Activated CD4-positive, alpha-beta T cell treated with anti-CD3 and anti-CD28 coated beads for 36 hours (primary cell): ENCODE data around the gene EIF4E3. TPM values are rescaled to one million over a fixed set of nuclear protein-coding genes. Genes with fewer than 3 reads are reported as not detected.

ENCODE experiments used
- ATAC-seq: fragments of 200-7000 bp; cut with Tn5 transposase; one replicate; pipeline ENCODE4 v1.10.0; 2021; ENCODE audit warnings: mild to moderate bottlenecking, moderate library complexity
- CTCF ChIA-PET: fragments of 350-600 bp; sonication (Branson Sonifier 250); formaldehyde crosslinking; loops from one replicate; lab custom pipeline; 2021; ENCODE audit warnings: antibody characterized with exemption; lab: Charles Lee
- POLR2A ChIA-PET: fragments of 350-600 bp; sonication (Branson Sonifier 250); formaldehyde crosslinking; loops from one replicate; lab custom pipeline; 2021; ENCODE audit warnings: antibody characterized with exemption, inconsistent platforms; lab: Charles Lee
- DNase-seq: peaks from one replicate; pipeline ENCODE4 v3.0.0-alpha.2; 2020
- H3K27ac Mint-ChIP-seq: one replicate; pipeline ENCODE4 v1.8.0; 2021; ENCODE audit warnings: mixed read lengths
- H3K27me3 Mint-ChIP-seq: one replicate; pipeline ENCODE4 v1.8.0; 2021; ENCODE audit warnings: mixed read lengths
- H3K36me3 Mint-ChIP-seq: one replicate; pipeline ENCODE4 v1.8.0; 2021; ENCODE audit warnings: low read depth, mixed read lengths
- H3K4me1 Mint-ChIP-seq: one replicate; pipeline ENCODE4 v1.8.0; 2021; ENCODE audit warnings: mixed read lengths
- H3K4me3 Mint-ChIP-seq: one replicate; pipeline ENCODE4 v1.8.0; 2021; ENCODE audit warnings: mild to moderate bottlenecking, moderate library complexity, mixed read lengths
- H3K9me3 Mint-ChIP-seq: one replicate; pipeline ENCODE4 v1.8.0; 2021; ENCODE audit warnings: low read depth, mixed read lengths
- intact Hi-C, 2 experiments: fragments of 100-400 bp; cut with DNase I in 1 of 2; cut with micrococcal nuclease in 1 of 2; formaldehyde crosslinking; loops; one replicate each; pipeline versions ENCODE4 v1.14.2 to v1.15.1; 2022 to 2024; cut with DNase I, micrococcal nuclease
- total RNA-seq, 2 experiments: library from RNA; stranded (reverse); gene quantifications; one replicate each; pipeline ENCODE4 v1.2.3, GENCODE V29; 2021

Gene EIF4E3
- total RNA-seq, 2 experiments from 2014 or later, result 28.7 to 29.7 TPM

DNA sequence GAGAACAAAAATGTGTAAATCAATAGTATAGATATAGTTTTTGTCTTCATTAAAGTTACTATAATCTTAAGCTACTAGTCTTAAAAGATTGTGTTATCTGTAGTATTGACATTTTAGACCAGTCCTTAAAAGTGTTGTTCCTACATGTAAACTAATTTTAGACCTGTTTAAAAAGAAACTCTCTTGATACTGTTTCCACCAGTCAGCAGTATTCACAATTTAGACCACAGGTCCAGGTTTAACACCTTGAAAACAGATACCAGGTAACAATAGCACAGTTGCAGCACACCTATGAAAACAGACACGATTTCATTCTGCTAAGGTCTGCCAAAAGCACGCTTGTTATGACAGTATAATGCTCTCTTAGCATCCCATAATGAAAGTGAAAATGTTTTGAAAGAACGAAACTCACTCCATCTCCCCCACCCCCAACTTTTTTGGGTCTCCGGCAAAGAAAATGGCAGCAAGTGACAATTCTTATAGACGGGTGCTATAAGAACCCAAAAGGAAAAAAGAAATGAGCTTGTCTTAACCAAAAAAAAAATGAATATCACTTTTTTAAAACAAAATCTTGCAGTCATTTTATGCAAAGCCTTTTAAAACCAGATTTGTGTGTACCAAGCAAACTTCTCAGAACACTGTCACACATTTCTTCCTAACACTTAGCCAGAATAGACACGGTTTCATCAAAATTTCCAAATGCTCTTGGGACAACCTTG lies 1.6 kb downstream of the EIF4E3 start:
- POLR2A ChIA-PET, result interaction anchor here (0.6 kb wide), 1 partner anchor 260 kb away, joined by 3 read pairs; no protein-coding TSS in a partner anchor
- Mint-ChIP-seq H3K27ac (peak overlapping the region; percentile 95), H3K4me1 (peaks cover 65% of the 10 kb centered on the region), H3K27me3 (no peaks in the 10 kb centered on the region), H3K36me3 (peaks cover 13% of the 10 kb centered on the region), H3K4me3 (peak overlapping the region; percentile 77), H3K9me3 (no peaks in the 10 kb centered on the region)
- peak; percentile 57 for ATAC-seq
- CTCF ChIA-PET, result interaction anchor here (0.8 to 2.5 kb wide), 4 partner anchors 10 to 20 kb away, joined by 3 to 8 read pairs (median 6); no protein-coding TSS in a partner anchor
- intact Hi-C loops, result loop anchor here (1.0 to 10.0 kb wide), 9 partner anchors 19 to 1271 kb away; partner anchors contain the start of genes SHQ1 (in 2 of the 2), PPP4R2 (in 1 of the 2), PROK2 (in 1 of the 2) and RYBP (in 1 of the 2)
- peak; percentile 70 for DNase-seq

DNA sequence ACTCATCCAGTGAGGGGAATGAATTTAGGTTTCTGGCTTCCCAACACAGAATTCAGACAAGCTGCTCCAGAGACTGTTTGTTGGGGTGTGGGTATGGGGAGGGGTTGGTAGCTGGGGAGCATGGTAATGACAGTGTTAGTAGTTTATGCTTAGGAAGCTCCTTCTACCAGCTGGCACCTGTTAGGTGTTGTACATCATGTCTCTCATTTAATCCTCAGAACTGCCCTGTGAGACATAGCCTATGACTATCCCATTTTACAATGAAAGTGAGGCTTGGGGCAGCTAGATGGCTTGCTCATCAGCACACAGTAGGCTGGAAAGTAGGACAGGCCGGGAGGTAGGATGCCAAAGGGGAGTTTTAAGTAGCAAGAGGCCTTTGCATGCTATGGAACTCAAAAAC lies 2.5 kb downstream of the EIF4E3 start:
- Mint-ChIP-seq H3K27ac (peak overlapping the region; percentile 95), H3K27me3 (no peaks in the 10 kb centered on the region), H3K4me3 (peak overlapping the region; percentile 46), H3K9me3 (no peaks in the 10 kb centered on the region), H3K4me1 (peaks cover 69% of the 10 kb centered on the region), H3K36me3 (peaks cover 13% of the 10 kb centered on the region)
- CTCF ChIA-PET, result interaction anchor here (0.8 to 2.5 kb wide), 2 partner anchors 9 to 19 kb away, joined by 4 to 7 read pairs; no protein-coding TSS in a partner anchor
- intact Hi-C loops, result loop anchor here (2.0 to 10.0 kb wide), 7 partner anchors 18 to 1272 kb away; partner anchors contain the start of genes PPP4R2 (in 1 of the 2), PROK2 (in 1 of the 2) and RYBP (in 1 of the 2)
- POLR2A ChIA-PET, result no interaction called here
- no peak for ATAC-seq
- DNase-seq, result no peak

DNA sequence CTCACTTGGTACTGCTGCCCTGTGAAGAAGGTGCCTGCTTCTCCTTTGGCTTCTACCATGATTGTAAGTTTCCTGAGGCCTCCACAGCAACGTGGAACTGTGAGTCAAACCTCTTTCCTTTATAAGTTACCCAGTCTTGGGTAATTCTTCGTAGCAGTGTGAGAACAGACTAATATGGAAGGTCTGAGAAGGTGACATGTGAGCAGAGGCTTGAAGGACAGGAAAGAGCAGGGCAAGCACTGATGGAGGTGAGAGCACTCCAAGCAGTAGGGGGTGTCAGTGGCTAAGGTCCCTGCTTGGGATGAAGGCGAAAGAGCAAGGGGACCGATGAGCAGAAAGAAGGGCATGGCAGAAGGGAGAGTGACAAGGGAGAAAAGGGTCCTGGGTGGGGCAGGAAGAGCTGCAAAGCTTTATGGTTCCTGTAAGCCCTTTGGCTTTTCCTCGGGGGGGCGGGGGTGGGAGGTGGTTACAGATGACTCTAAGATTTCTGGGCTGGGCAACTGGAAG lies 3.5 kb downstream of the EIF4E3 start:
- ChIA-PET POLR2A (no interaction called here), CTCF (interaction anchor here (0.6 kb wide), 1 partner anchor 60 kb away, joined by 4 read pairs; no protein-coding TSS in a partner anchor)
- peak overlapping the region; percentile 95 for H3K27ac Mint-ChIP-seq
- DNase-seq (peak; percentile 47), ATAC-seq (peak; percentile 44)
- peaks cover 13% of the 10 kb centered on the region for H3K36me3 Mint-ChIP-seq
- H3K9me3 Mint-ChIP-seq, result no peaks in the 10 kb centered on the region
- H3K4me1 Mint-ChIP-seq, result peaks cover 74% of the 10 kb centered on the region
- H3K27me3 Mint-ChIP-seq, result no peaks in the 10 kb centered on the region
- intact Hi-C loops, result loop anchor here (2.0 to 10.0 kb wide), 7 partner anchors 17 to 1273 kb away; partner anchors contain the start of genes PPP4R2 (in 1 of the 2), PROK2 (in 1 of the 2) and RYBP (in 1 of the 2)
- H3K4me3 Mint-ChIP-seq, result peak overlapping the region; percentile 46

DNA sequence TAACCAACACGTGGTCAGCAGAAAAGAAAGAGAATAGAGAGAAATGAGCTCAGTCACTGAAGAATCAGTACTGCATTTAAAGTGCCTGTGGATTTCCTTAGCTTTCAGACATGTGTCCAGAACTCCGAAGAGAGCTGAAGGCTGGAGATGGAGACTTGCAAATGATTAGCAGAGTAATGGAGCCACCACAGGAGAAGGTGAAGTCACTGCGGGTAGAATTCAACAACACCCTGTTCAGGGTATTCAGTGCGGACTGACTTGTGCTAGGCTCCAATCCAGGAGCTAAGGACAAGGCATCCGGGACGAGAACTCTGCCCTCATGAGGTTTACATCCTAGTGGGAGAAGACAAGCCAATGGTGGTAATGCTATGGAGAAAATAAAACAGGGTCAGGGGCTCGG lies 4.2 kb downstream of the EIF4E3 start:
- ChIA-PET CTCF (interaction anchor here (0.6 to 2.1 kb wide), 4 partner anchors 9 to 651 kb away, joined by 3 to 12 read pairs (median 4); no protein-coding TSS in a partner anchor), POLR2A (no interaction called here)
- peaks cover 13% of the 10 kb centered on the region for H3K36me3 Mint-ChIP-seq
- H3K4me3 Mint-ChIP-seq, result peak overlapping the region; percentile 24
- H3K4me1 Mint-ChIP-seq, result peaks cover 70% of the 10 kb centered on the region
- intact Hi-C loops, result loop anchor here (2.0 to 10.0 kb wide), 6 partner anchors 16 to 1274 kb away; partner anchors contain the start of genes PPP4R2 (in 1 of the 2), PROK2 (in 1 of the 2) and RYBP (in 1 of the 2)
- peak overlapping the region; percentile 95 for H3K27ac Mint-ChIP-seq
- DNase-seq (no peak), ATAC-seq (no peak)
- no peaks in the 10 kb centered on the region for H3K27me3 Mint-ChIP-seq
- no peaks in the 10 kb centered on the region for H3K9me3 Mint-ChIP-seq

DNA sequence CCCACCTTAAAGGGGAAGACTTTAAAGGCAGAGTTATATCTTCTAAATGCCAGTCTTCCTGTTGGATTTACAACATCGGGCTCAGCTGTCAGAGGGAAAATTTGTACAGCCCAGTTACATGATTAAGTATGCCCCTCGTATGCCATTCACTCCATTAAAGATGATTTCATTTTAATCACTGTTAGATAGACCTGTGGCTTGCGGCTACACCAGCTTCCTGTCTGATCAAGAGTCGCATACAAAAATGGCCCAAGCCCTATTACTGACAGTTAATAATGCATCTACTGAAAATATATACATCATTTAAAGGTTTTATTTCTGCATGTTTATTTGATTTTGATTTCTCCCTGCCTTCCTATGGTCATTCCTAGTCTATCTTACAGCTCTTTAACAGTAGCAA lies 7.1 kb downstream of the EIF4E3 start:
- ChIA-PET CTCF (interaction anchor here (1.0 kb wide), 1 partner anchor 9 kb away, joined by 3 read pairs; no protein-coding TSS in a partner anchor), POLR2A (no interaction called here)
- Mint-ChIP-seq H3K36me3 (peaks cover 13% of the 10 kb centered on the region), H3K4me1 (peaks cover 83% of the 10 kb centered on the region), H3K9me3 (no peaks in the 10 kb centered on the region), H3K4me3 (no peak overlapping the region), H3K27ac (peak overlapping the region; percentile 22), H3K27me3 (no peaks in the 10 kb centered on the region)
- DNase-seq, result peak; percentile 42
- intact Hi-C loops, result no loop called here
- no peak for ATAC-seq

DNA sequence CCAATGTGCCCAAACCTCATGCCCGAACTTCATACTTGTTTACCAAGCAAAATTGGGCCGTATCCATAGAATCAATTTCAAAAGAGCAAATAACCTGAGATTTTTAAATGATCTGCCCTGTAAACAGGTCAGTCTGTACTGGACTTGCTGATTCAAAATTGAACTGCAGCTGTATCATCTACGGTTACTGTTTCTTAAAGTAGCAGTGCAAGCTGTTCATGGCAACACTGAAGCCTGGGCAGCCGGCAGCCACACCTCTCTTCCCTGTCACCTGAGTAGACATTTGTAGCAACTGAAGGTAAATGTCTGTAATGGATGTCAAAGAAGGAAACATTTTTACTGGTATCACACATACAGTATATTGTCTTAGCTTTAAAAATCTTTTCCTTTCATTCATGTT lies 10.6 kb downstream of the EIF4E3 start:
- ChIA-PET CTCF (interaction anchor here (0.5 to 2.1 kb wide), 5 partner anchors 40 to 1163 kb away, joined by 3 to 5 read pairs (median 3); no protein-coding TSS in a partner anchor), POLR2A (no interaction called here)
- intact Hi-C loops, result loop anchor here (5.0 kb wide), 1 partner anchor 1108 kb away; no protein-coding TSS in a partner anchor
- Mint-ChIP-seq H3K9me3 (no peaks in the 10 kb centered on the region), H3K36me3 (no peaks in the 10 kb centered on the region), H3K4me1 (peaks cover 79% of the 10 kb centered on the region), H3K27ac (peak overlapping the region; percentile 34), H3K27me3 (no peaks in the 10 kb centered on the region), H3K4me3 (no peak overlapping the region)
- DNase-seq (no peak), ATAC-seq (no peak)

DNA sequence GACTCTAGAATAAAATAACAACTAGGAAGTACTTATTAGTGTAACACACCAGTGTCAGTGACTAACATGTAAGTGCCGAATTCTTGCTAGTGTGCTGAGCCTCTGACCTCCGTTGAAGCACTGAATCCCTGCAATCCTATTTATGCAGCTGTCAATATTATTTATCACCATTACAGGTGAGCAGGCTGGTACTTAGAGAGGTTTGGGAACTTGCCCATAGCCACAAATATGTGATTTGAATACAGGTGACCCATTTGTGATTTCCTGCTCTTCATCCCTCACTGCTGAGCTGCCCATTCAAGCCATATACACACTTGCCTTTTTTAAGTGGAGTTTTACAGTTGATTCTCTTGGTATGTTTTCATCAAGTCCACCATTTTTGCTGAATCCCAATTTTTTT lies 12.2 kb downstream of the EIF4E3 start:
- ATAC-seq (no peak), DNase-seq (no peak)
- ChIA-PET POLR2A (no interaction called here), CTCF (interaction anchor here (1.0 to 2.9 kb wide), 6 partner anchors 10 to 163 kb away, joined by 3 to 24 read pairs (median 4); partner anchors contain the start of gene EIF4E3)
- Mint-ChIP-seq H3K4me3 (no peak overlapping the region), H3K27me3 (no peaks in the 10 kb centered on the region), H3K27ac (no peak overlapping the region), H3K4me1 (peaks cover 74% of the 10 kb centered on the region), H3K36me3 (no peaks in the 10 kb centered on the region), H3K9me3 (no peaks in the 10 kb centered on the region)
- intact Hi-C loops, result loop anchor here (5.0 kb wide), 1 partner anchor 1109 kb away; no protein-coding TSS in a partner anchor

DNA sequence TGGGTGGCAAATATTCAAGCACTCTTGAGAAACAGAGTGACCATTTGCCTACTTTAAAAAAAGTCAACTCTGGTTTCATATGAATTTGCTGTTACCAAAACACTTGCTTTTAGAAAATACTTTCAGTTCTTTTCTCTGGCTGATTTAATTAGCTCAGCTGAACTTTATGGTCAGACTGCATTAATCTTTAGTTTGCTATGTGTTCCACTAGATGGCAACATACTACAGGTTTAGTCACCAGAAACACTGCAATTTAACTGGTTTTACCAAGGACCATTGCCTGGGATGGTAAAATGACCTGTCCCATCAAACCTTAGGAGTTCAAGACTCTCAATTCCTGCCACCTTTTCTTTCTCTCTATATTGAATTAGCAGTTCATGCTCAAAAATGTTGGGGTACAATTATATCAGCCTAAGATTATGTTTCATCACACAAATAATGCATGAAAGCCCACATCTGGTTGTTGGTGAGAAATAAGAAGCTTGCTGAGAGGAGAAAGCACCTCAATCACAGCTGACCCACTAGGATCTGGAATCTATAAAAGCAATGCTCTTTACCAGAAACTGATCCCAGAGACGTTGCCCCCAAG lies 14.2 kb downstream of the EIF4E3 start:
- peak overlapping the region; percentile 51 for H3K27ac Mint-ChIP-seq
- peaks cover 3% of the 10 kb centered on the region for H3K36me3 Mint-ChIP-seq
- no peak overlapping the region for H3K4me3 Mint-ChIP-seq
- DNase-seq, result no peak
- H3K27me3 Mint-ChIP-seq, result no peaks in the 10 kb centered on the region
- peaks cover 74% of the 10 kb centered on the region for H3K4me1 Mint-ChIP-seq
- H3K9me3 Mint-ChIP-seq, result no peaks in the 10 kb centered on the region
- CTCF ChIA-PET, result interaction anchor here (0.6 to 2.9 kb wide), 27 partner anchors 9 to 1111 kb away, joined by 3 to 28 read pairs (median 4); partner anchors contain the start of gene EIF4E3
- POLR2A ChIA-PET, result interaction anchor here (0.5 kb wide), 1 partner anchor 1093 kb away, joined by 4 read pairs; no protein-coding TSS in a partner anchor
- ATAC-seq, result peak; percentile 81
- intact Hi-C loops, result loop anchor here (1.0 to 5.0 kb wide), 3 partner anchors 16 to 1111 kb away; no protein-coding TSS in a partner anchor

DNA sequence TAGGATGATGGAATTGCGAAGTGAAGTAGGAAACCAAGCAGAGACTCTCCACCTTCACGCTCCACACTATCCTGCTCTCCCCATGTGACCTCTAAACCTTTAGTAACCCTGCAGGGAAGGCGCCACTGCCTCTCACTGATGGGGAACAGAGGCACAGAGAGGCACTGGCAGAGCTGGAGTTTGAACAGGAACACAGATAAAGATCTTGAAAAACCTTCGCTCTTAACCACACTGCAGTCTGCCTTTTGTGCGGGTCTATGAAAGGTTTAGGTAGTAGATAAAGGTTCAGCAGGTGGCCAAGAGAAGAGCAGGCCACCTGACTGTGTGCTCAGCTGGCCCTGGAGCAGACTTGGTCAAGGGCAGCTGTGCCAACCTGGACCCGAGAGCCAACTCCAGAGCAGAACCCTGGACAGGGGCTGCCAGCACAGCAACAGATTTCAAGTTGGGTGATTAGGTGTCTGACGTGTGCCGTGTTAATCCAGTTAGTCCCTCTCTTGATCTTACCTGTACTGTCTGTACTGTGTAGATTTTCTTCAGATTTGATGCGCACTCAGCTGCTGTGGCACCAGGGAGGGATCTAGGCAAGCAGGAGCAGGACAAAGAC lies 15.2 kb downstream of the EIF4E3 start:
- POLR2A ChIA-PET, result no interaction called here

DNA sequence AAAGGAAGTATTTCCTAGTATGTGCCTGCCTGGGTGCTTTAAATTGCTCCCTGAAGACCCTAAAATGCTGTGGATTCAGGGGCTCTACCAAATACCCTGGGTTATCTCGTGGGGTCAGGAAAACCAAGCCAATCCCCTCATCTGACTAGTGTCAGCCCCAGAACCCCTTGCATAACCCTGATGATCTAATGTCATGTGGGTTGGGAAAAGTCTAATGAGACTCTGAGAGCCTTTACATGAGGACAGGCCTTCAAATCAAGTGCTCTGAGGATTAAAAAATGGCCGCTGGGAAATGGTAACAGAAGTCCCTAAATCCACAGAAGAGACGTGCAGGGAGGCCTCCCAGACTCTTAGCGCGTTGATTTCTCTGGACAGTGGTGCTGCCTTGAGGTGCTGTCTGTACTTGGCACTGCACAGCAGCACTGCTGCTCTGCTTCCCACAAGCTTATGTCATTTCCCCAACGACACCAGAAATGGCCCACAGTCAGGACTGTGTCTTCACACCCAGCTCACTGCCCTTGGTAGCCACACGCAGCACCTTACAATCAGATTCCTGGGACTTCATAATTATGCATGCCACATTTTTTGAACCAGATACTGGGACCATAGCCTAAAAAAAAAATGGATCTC lies 16.6 kb downstream of the EIF4E3 start:
- ATAC-seq (no peak), DNase-seq (no peak)
- no peak overlapping the region for H3K4me3 Mint-ChIP-seq
- no peaks in the 10 kb centered on the region for H3K9me3 Mint-ChIP-seq
- intact Hi-C loops, result no loop called here
- H3K4me1 Mint-ChIP-seq, result peaks cover 76% of the 10 kb centered on the region
- POLR2A ChIA-PET, result no interaction called here
- no peaks in the 10 kb centered on the region for H3K27me3 Mint-ChIP-seq
- CTCF ChIA-PET, result interaction anchor here (0.8 to 1.4 kb wide), 2 partner anchors 27 to 150 kb away, joined by 3 to 4 read pairs; no protein-coding TSS in a partner anchor
- no peak overlapping the region for H3K27ac Mint-ChIP-seq
- peaks cover 8% of the 10 kb centered on the region for H3K36me3 Mint-ChIP-seq

More for the DNA sequence above, 15.2 kb downstream of the EIF4E3 start:
- ATAC-seq, result peak; percentile 18
- CTCF ChIA-PET, result interaction anchor here (1.2 to 2.8 kb wide), 7 partner anchors 17 to 1112 kb away, joined by 3 to 28 read pairs (median 5); no protein-coding TSS in a partner anchor
- DNase-seq, result no peak
- peak overlapping the region; percentile 44 for H3K27ac Mint-ChIP-seq
- no peak overlapping the region for H3K4me3 Mint-ChIP-seq
- peaks cover 8% of the 10 kb centered on the region for H3K36me3 Mint-ChIP-seq
- H3K9me3 Mint-ChIP-seq, result no peaks in the 10 kb centered on the region
- H3K4me1 Mint-ChIP-seq, result peaks cover 77% of the 10 kb centered on the region
- H3K27me3 Mint-ChIP-seq, result no peaks in the 10 kb centered on the region
- intact Hi-C loops, result loop anchor here (2.0 to 5.0 kb wide), 2 partner anchors 17 to 1112 kb away; no protein-coding TSS in a partner anchor
